ENCODE data around the gene SLC25A14.

Gene SLC25A14

GRCh38 chrX:130416785-130417184 lies 77.1 kb downstream of the SLC25A14 start:
- Histone ChIP-seq H3K4me3 (ENCODE audit: extremely low read depth, insufficient read depth, low read length, poor library complexity, severe bottlenecking) (no peak overlapping the region), H3K9me3 (ENCODE audit: control insufficient read depth, low read length) (no peaks in the 10 kb centered on the region), H3K4me1 (ENCODE audit: control insufficient read depth, insufficient read depth, low read length, poor library complexity, severe bottlenecking) (no peaks in the 10 kb centered on the region), H3K36me3 (ENCODE audit: control insufficient read depth, insufficient read depth, low read length) (peaks cover 18% of the 10 kb centered on the region), H3K27ac (ENCODE audit: low read depth, low read length, severe bottlenecking) (no peak overlapping the region)
- WGBS, 2 experiments (ENCODE audit: insufficient coverage in 2 of 2): 95 to 100% methylated on average over 1 to 4 of the region's 4 CpGs

DNA sequence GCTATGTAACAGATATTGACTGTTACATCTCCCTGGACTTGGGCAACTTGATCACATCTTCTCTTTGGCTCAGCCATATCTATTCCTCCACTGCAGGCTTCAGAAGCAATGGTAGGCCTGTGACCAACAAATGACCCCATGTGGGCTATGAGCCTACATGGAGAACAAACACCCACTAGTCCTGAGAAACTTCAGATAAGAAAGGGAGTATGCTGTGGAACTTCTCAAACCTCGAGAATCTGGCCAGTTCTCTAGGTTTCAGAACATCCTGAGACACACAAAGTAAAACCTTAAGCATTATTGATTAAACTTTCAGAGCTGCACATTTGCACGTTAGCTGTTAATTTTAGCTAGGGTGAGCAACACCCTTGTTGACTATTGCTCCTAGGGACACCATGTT lies 78.3 kb downstream of the SLC25A14 start:
- H3K27ac ChIP-seq (ENCODE audit: low read depth, low read length, severe bottlenecking): no peak overlapping the region
- WGBS, 2 experiments (ENCODE audit: insufficient coverage in 2 of 2): 80% methylated on average over 1 of the region's 2 CpGs; no CpG with 5 or more reads in 1 of the 2 experiments
- peaks cover 7% of the 10 kb centered on the region for H3K36me3 ChIP-seq (ENCODE audit: control insufficient read depth, insufficient read depth, low read length)
- no peaks in the 10 kb centered on the region for H3K9me3 ChIP-seq (ENCODE audit: control insufficient read depth, low read length)
- H3K4me1 ChIP-seq (ENCODE audit: control insufficient read depth, insufficient read depth, low read length, poor library complexity, severe bottlenecking): no peaks in the 10 kb centered on the region
- no peak overlapping the region for H3K4me3 ChIP-seq (ENCODE audit: extremely low read depth, insufficient read depth, low read length, poor library complexity, severe bottlenecking)

- no peak overlapping the region for H3K27ac ChIP-seq (ENCODE audit: low read depth, low read length, severe bottlenecking)
- no peaks in the 10 kb centered on the region for H3K9me3 ChIP-seq (ENCODE audit: control insufficient read depth, low read length)
- H3K4me3 ChIP-seq (ENCODE audit: extremely low read depth, insufficient read depth, low read length, poor library complexity, severe bottlenecking): no peak overlapping the region
- H3K4me1 ChIP-seq (ENCODE audit: control insufficient read depth, insufficient read depth, low read length, poor library complexity, severe bottlenecking): no peaks in the 10 kb centered on the region
- 90 to 100% methylated on average over 2 of the region's 4 CpGs for WGBS, 2 experiments (ENCODE audit: insufficient coverage in 2 of 2)
- peaks cover 7% of the 10 kb centered on the region for H3K36me3 ChIP-seq (ENCODE audit: control insufficient read depth, insufficient read depth, low read length)
Observed at GRCh38 chrX:130418740-130419139, 79.0 kb downstream of the SLC25A14 start.

GRCh38 chrX:130419263-130419662 lies 79.5 kb downstream of the SLC25A14 start:
- WGBS, 2 experiments (ENCODE audit: insufficient coverage in 2 of 2): 100% methylated on average over 1 of the region's 2 CpGs; no CpG with 5 or more reads in 1 of the 2 experiments
- Histone ChIP-seq H3K4me3 (ENCODE audit: extremely low read depth, insufficient read depth, low read length, poor library complexity, severe bottlenecking) (no peak overlapping the region), H3K27ac (ENCODE audit: low read depth, low read length, severe bottlenecking) (no peak overlapping the region), H3K9me3 (ENCODE audit: control insufficient read depth, low read length) (no peaks in the 10 kb centered on the region), H3K4me1 (ENCODE audit: control insufficient read depth, insufficient read depth, low read length, poor library complexity, severe bottlenecking) (no peaks in the 10 kb centered on the region), H3K36me3 (ENCODE audit: control insufficient read depth, insufficient read depth, low read length) (peaks cover 6% of the 10 kb centered on the region)
